ENCODE data around the gene HSPB7. TPM values are rescaled to one million over a fixed set of nuclear protein-coding genes. Genes with fewer than 3 reads are reported as not detected.
A peak's percentile ranks its signal among the peaks of the same experiment; 100 is the strongest.

The HSPB7 gene
- total and polyA plus RNA-seq, 2 of the 8 experiments (the other 6 are each of a cell fraction or from before 2014, with no cell fraction given): not detected

DNA sequence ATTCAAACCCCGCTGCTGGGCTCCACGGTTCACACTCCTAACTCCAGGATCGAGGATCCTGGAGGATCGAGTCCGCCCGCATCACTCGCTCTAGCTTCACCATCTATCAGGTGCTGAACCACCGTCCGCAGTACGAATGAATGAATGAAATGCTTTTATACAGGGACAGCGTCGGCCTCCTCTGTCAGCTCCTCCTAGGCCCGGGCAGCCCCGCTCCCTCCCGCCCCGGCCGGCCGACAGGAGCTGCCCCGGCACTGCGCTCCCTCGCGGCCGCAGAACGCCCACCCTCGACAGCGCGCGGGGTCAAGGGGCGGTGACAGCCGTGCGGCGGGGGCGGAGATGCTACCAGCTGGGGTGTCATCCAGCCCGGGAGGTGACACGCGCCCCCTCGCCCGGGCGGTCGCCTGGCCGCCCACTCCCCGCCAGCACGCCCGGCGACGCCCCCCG, 42.5 kb downstream of the HSPB7 start:
- ChIA-PET CTCF (ENCODE audit: partially characterized antibody) (interaction anchor here (0.6 to 5.7 kb wide), 13 partner anchors 11 to 183 kb away, joined by 3 to 53 read pairs (median 5); no protein-coding TSS in a partner anchor), POLR2A (ENCODE audit: partially characterized antibody) (interaction anchor here (1.0 to 2.5 kb wide), 8 partner anchors 14 to 160 kb away, joined by 3 to 10 read pairs (median 4); partner anchors contain the start of gene SPEN)
- Histone ChIP-seq H3K4ac (replicated peaks; ENCODE audit: insufficient read length, low read depth, low read length) (no peak overlapping the region), H4K91ac (replicated peaks; ENCODE audit: insufficient read length, low read length) (no peak overlapping the region), H3K23me2 (ENCODE audit: low read depth, low read length) (no peaks in the 10 kb centered on the region), H3K4me1 (replicated peaks in 1 of 4; ENCODE audit: control insufficient read depth in 3 of 4, insufficient read depth in 4 of 4, low read length in 3 of 4) (peaks cover 0 to 4% (median 0%) of the 10 kb centered on the region in 4 experiments; a peak in 1 of 7 replicates), H3K56ac (replicated peaks; ENCODE audit: insufficient read length, low read depth, low read length) (no peak overlapping the region), H3K79me1 (ENCODE audit: low read depth, low read length) (peaks cover 6% of the 10 kb centered on the region; the same call in 1 of the 2 replicates), H2AK5ac (ENCODE audit: low read depth, low read length) (no peak overlapping the region), H3K23ac (ENCODE audit: insufficient read length) (no peak overlapping the region), H3K14ac (ENCODE audit: insufficient read length) (peak overlapping the region; percentile 89), H3K18ac (ENCODE audit: extremely low read depth, low read length) (no peak overlapping the region), H2BK12ac (ENCODE audit: low read depth, low read length) (no peak overlapping the region), H4K8ac (ENCODE audit: extremely low read depth, insufficient read depth, low read length) (no peak overlapping the region), H4K20me1 (replicated peaks in 1 of 2; ENCODE audit: control insufficient read depth in 1 of 2, insufficient read depth in 2 of 2, low read length in 2 of 2) (peaks cover 0 to 3% of the 10 kb centered on the region in 2 experiments), H3K9me3 (ENCODE audit: insufficient read depth in 2 of 2, low read depth in 1 of 2, low read length in 1 of 2) (no peaks in the 10 kb centered on the region), H2BK120ac (replicated peaks; ENCODE audit: low read depth, low read length) (no peak overlapping the region), H3K27me3 (replicated peaks in 1 of 4; ENCODE audit: control insufficient read depth in 3 of 4, extremely low read depth in 1 of 4, insufficient read depth in 3 of 4, low read length in 3 of 4) (no peaks in the 10 kb centered on the region), H2BK5ac (ENCODE audit: low read depth, low read length) (no peak overlapping the region), H3K36me3 (ENCODE audit: control insufficient read depth in 2 of 4, insufficient read depth in 4 of 4, low read length in 3 of 4) (peaks cover 0 to 4% (median 3%) of the 10 kb centered on the region in 4 experiments; a peak in 2 of 8 replicates), H3K27ac (ENCODE audit: low read depth, low read length) (no peak overlapping the region), H3K4me2 (ENCODE audit: insufficient read depth in 1 of 2, low read depth in 2 of 2, low read length in 2 of 2) (peak overlapping the region; percentile 69 to 84), H3K9ac (replicated peaks in 1 of 4; ENCODE audit: extremely low read depth in 1 of 4, low read depth in 3 of 4, low read length in 3 of 4) (peak overlapping the region in 3 of 4 experiments; percentile 3 to 81 (median 20); a peak in 4 of 7 replicates), H2BK20ac (ENCODE audit: low read length) (no peak overlapping the region), H3K79me2 (ENCODE audit: control insufficient read depth in 1 of 2, insufficient read depth in 2 of 2, low read length in 2 of 2) (peaks cover 0 to 12% of the 10 kb centered on the region in 2 experiments; a peak in 2 of 4 replicates), H3K4me3 (ENCODE audit: extremely low read depth in 1 of 4, insufficient read depth in 2 of 4, low read depth in 3 of 4, low read length in 4 of 4) (peak overlapping the region; percentile 70 to 87 (median 80)), H2BK15ac (ENCODE audit: low read length) (no peak overlapping the region), H4K5ac (ENCODE audit: insufficient read length, low read depth, low read length) (no peak overlapping the region), H2AFZ (ENCODE audit: low read length) (peak overlapping the region; percentile 31; the same call in 1 of the 2 replicates)
- WGBS, 2 experiments (ENCODE audit: extremely low coverage in 1 of 2, insufficient coverage in 1 of 2, insufficient read length in 1 of 2, insufficient replicate concordance in 2 of 2, low coverage in 1 of 2, low lambda C conversion rate in 2 of 2, missing lambda C conversion rate in 1 of 2): 1% methylated on average over 13 of the region's 47 CpGs; no CpG with 5 or more reads in 1 of the 2 experiments
- FAIRE-seq: no peak
- DNase-seq (ENCODE audit: low read depth in 1 of 2, low spot score in 2 of 2): peak in 1 of 2 experiments; percentile 80
- TF ChIP-seq POLR2AphosphoS5 (IDR thresholded peaks at IDR 0.05; ENCODE audit: low read depth, low read length) (no peak), POU5F1 (IDR thresholded peaks at IDR 0.05; ENCODE audit: low read depth, low read length) (no peak), RBBP5 (IDR thresholded peaks at IDR 0.05; ENCODE audit: borderline replicate concordance, low read depth, low read length) (peak; percentile 66; the same call in 1 of the 2 replicates), FOSL1 (IDR thresholded peaks at IDR 0.05; ENCODE audit: insufficient read depth, low read depth, low read length) (no peak), RAD21 (IDR thresholded peaks at IDR 0.05 in 1 of 2, conservative IDR thresholded peaks at IDR 0.05 in 1 of 2; ENCODE audit: low read depth in 2 of 2, low read length in 2 of 2) (peak in 1 of 2 experiments; percentile 34; a peak in 2 of 4 replicates), GTF2F1 (IDR thresholded peaks at IDR 0.05; ENCODE audit: borderline replicate concordance, low read depth, low read length) (no peak), SP1 (IDR thresholded peaks at IDR 0.05; ENCODE audit: low read depth, low read length) (no peak), CTBP2 (IDR thresholded peaks at IDR 0.05; ENCODE audit: borderline replicate concordance, insufficient read depth, insufficient read length, low read length) (no peak)
- TF ChIP-seq, protein P1, sequence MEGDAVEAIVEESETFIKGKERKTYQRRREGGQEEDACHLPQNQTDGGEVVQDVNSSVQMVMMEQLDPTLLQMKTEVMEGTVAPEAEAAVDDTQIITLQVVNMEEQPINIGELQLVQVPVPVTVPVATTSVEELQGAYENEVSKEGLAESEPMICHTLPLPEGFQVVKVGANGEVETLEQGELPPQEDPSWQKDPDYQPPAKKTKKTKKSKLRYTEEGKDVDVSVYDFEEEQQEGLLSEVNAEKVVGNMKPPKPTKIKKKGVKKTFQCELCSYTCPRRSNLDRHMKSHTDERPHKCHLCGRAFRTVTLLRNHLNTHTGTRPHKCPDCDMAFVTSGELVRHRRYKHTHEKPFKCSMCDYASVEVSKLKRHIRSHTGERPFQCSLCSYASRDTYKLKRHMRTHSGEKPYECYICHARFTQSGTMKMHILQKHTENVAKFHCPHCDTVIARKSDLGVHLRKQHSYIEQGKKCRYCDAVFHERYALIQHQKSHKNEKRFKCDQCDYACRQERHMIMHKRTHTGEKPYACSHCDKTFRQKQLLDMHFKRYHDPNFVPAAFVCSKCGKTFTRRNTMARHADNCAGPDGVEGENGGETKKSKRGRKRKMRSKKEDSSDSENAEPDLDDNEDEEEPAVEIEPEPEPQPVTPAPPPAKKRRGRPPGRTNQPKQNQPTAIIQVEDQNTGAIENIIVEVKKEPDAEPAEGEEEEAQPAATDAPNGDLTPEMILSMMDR (IDR thresholded peaks at IDR 0.05; ENCODE audit: control extremely low read depth in 1 of 3, insufficient read depth in 1 of 3, low read depth in 1 of 3, low read length in 3 of 3): peak; percentile 29 to 43 (median 37)
